H1 (cell line): Measurements from ENCODE around the gene ZBTB40. TPM values are rescaled to one million over a fixed set of nuclear protein-coding genes. Genes with fewer than 3 reads are reported as not detected.

Experiments
- CTCF ChIA-PET: fragments of 300-600 bp; sonication (Branson Sonifier 250); formaldehyde crosslinking; loops from one replicate; lab custom pipeline; 2021; ENCODE audit not compliant: partially characterized antibody; lab: Charles Lee
- POLR2A ChIA-PET: fragments of 300-600 bp; sonication (Branson Sonifier 250); formaldehyde crosslinking; loops from one replicate; lab custom pipeline; 2021; ENCODE audit warnings: inconsistent platforms; ENCODE audit not compliant: partially characterized antibody; lab: Charles Lee
- DNase-seq, 2 experiments: peaks; one replicate each; pipeline versions ENCODE4 v3.0.0 to v3.0.0-alpha.2; 2010 to 2022; ENCODE audit warnings: low spot score in 2 of 2, low read depth in 1 of 2, mixed read lengths in 1 of 2
- FAIRE-seq: peaks from 2 replicates; lab custom pipeline; 2011; peaks lifted over from hg19 to GRCh38; lab: Jason Lieb, UNC
- H2AFZ ChIP-seq: 2 replicates; pipeline ENCODE4 v1.8.1; 2012; ENCODE audit warnings: low read length, inconsistent platforms
- H2AK5ac ChIP-seq: 2 replicates; pipeline ENCODE4 v1.6.1; 2013; ENCODE audit warnings: low read depth, low read length
- H2BK120ac ChIP-seq: replicated peaks from 2 replicates; pipeline ENCODE3; 2013; ENCODE audit warnings: low read depth, low read length, inconsistent platforms
- H2BK12ac ChIP-seq: 2 replicates; pipeline ENCODE4 v1.6.1; 2013; ENCODE audit warnings: low read depth, low read length
- H2BK15ac ChIP-seq: 2 replicates; pipeline ENCODE4 v1.6.1; 2013; ENCODE audit warnings: low read length
- H2BK20ac ChIP-seq: 2 replicates; pipeline ENCODE4 v1.6.1; 2013; ENCODE audit warnings: low read length
- H2BK5ac ChIP-seq: 2 replicates; pipeline ENCODE4 v1.6.1; 2013; ENCODE audit warnings: low read depth, low read length
- H3K14ac ChIP-seq: 2 replicates; pipeline ENCODE4 v1.6.1; 2013; ENCODE audit warnings: inconsistent platforms; ENCODE audit not compliant: insufficient read length
- H3K18ac ChIP-seq: 2 replicates; pipeline ENCODE4 v1.6.1; 2013; ENCODE audit warnings: low read length; ENCODE audit errors: extremely low read depth
- H3K23ac ChIP-seq: 2 replicates; pipeline ENCODE4 v1.6.1; 2013; ENCODE audit warnings: inconsistent platforms; ENCODE audit not compliant: insufficient read length
- H3K23me2 ChIP-seq: 2 replicates; pipeline ENCODE4 v1.6.1; 2013; ENCODE audit warnings: low read depth, low read length
- H3K27ac ChIP-seq: 2 replicates; pipeline ENCODE4 v1.6.1; 2011; ENCODE audit warnings: low read depth, low read length, inconsistent platforms
- H3K27me3 ChIP-seq, 4 experiments: replicated peaks in 1 of 4; 1 replicate in 1 of 4; 2 replicates in 3 of 4; pipeline versions ENCODE4 v1.6.1 to v1.8.1; 2011 to 2013; ENCODE audit warnings: low read length in 3 of 4, mild to moderate bottlenecking in 3 of 4, inconsistent platforms in 2 of 4, mixed read lengths in 2 of 4, moderate library complexity in 1 of 4; ENCODE audit not compliant: control insufficient read depth in 3 of 4, insufficient read depth in 3 of 4; ENCODE audit errors: extremely low read depth in 1 of 4
- H3K36me3 ChIP-seq, 4 experiments: 2 replicates each; pipeline versions ENCODE4 v1.6.1 to v1.8.1; 2011 to 2013; ENCODE audit warnings: mild to moderate bottlenecking in 4 of 4, low read length in 3 of 4, moderate library complexity in 2 of 4, control low read depth in 1 of 4, inconsistent platforms in 1 of 4; ENCODE audit not compliant: insufficient read depth in 4 of 4, control insufficient read depth in 2 of 4
- H3K4ac ChIP-seq: replicated peaks from 2 replicates; pipeline ENCODE3; 2013; ENCODE audit warnings: low read length, low read depth, mixed read lengths, inconsistent platforms; ENCODE audit not compliant: insufficient read length
- H3K4me1 ChIP-seq, 4 experiments: replicated peaks in 1 of 4; 1 replicate in 1 of 4; 2 replicates in 3 of 4; pipeline versions ENCODE4 v1.6.1 to v1.8.1; 2011 to 2013; ENCODE audit warnings: low read length in 3 of 4, inconsistent platforms in 2 of 4, mixed read lengths in 1 of 4; ENCODE audit not compliant: insufficient read depth in 4 of 4, control insufficient read depth in 3 of 4
- H3K4me2 ChIP-seq, 2 experiments: 2 replicates each; pipeline versions ENCODE4 v1.6.1 to v1.8.1; 2011 to 2013; ENCODE audit warnings: low read depth in 2 of 2, low read length in 2 of 2, control low read depth in 1 of 2, inconsistent platforms in 1 of 2, mild to moderate bottlenecking in 1 of 2; ENCODE audit not compliant: insufficient read depth in 1 of 2
- H3K4me3 ChIP-seq, 4 experiments: fragments of 200-600, 300-600 bp in 1 of 4; sonication (generic), shearing (Covaris generic), sonication (Bioruptor Twin) in 1 of 4; 2 replicates each; pipeline versions ENCODE4 v1.5.1 to v1.8.1; 2011 to 2016; ENCODE audit warnings: low read length in 4 of 4, low read depth in 3 of 4, control low read depth in 2 of 4, inconsistent platforms in 2 of 4, mild to moderate bottlenecking in 2 of 4, mixed read lengths in 1 of 4, moderate library complexity in 1 of 4; ENCODE audit not compliant: insufficient read depth in 2 of 4; ENCODE audit errors: extremely low read depth in 1 of 4
- H3K56ac ChIP-seq: replicated peaks from 2 replicates; pipeline ENCODE3; 2013; ENCODE audit warnings: low read depth, mild to moderate bottlenecking, mixed read lengths, low read length, inconsistent platforms; ENCODE audit not compliant: insufficient read length
- H3K79me1 ChIP-seq: 2 replicates; pipeline ENCODE4 v1.6.1; 2013; ENCODE audit warnings: low read depth, low read length, control low read depth
- H3K79me2 ChIP-seq, 2 experiments: 2 replicates each; pipeline versions ENCODE4 v1.6.1 to v1.8.1; 2012 to 2013; ENCODE audit warnings: low read length in 2 of 2, mild to moderate bottlenecking in 2 of 2, inconsistent platforms in 1 of 2; ENCODE audit not compliant: insufficient read depth in 2 of 2, control insufficient read depth in 1 of 2
- H3K9ac ChIP-seq, 4 experiments: replicated peaks in 1 of 4; 1 replicate in 1 of 4; 2 replicates in 3 of 4; pipeline versions ENCODE4 v1.6.1 to v1.8.1; 2011 to 2013; ENCODE audit warnings: low read depth in 3 of 4, low read length in 3 of 4, control low read depth in 2 of 4, mild to moderate bottlenecking in 2 of 4, moderate library complexity in 2 of 4, inconsistent platforms in 1 of 4; ENCODE audit errors: extremely low read depth in 1 of 4
- H3K9me3 ChIP-seq, 2 experiments: 2 replicates each; pipeline versions ENCODE4 v1.6.1 to v1.8.1; 2012 to 2013; ENCODE audit warnings: mild to moderate bottlenecking in 2 of 2, moderate library complexity in 2 of 2, control low read depth in 1 of 2, inconsistent platforms in 1 of 2, low read depth in 1 of 2, low read length in 1 of 2, mixed read lengths in 1 of 2; ENCODE audit not compliant: insufficient read depth in 2 of 2
- H4K20me1 ChIP-seq, 2 experiments: replicated peaks in 1 of 2; 2 replicates each; pipeline versions ENCODE3 to v1.8.1; 2011 to 2013; ENCODE audit warnings: inconsistent platforms in 2 of 2, low read length in 2 of 2, mild to moderate bottlenecking in 1 of 2; ENCODE audit not compliant: insufficient read depth in 2 of 2, control insufficient read depth in 1 of 2
- H4K5ac ChIP-seq: 2 replicates; pipeline ENCODE4 v1.6.1; 2013; ENCODE audit warnings: low read length, low read depth, mixed read lengths, inconsistent platforms; ENCODE audit not compliant: insufficient read length
- H4K8ac ChIP-seq: 2 replicates; pipeline ENCODE4 v1.8.0; 2013; ENCODE audit warnings: mild to moderate bottlenecking, moderate library complexity, low read length, inconsistent platforms; ENCODE audit not compliant: insufficient read depth; ENCODE audit errors: extremely low read depth
- H4K91ac ChIP-seq: replicated peaks from 2 replicates; pipeline ENCODE3; 2013; ENCODE audit warnings: low read length, mixed read lengths, inconsistent platforms; ENCODE audit not compliant: insufficient read length
- ASH2L ChIP-seq: fragments of 200-600, 300-600 bp; sonication (generic); IDR thresholded peaks from one replicate; pipeline ENCODE4 v1.7.1; 2017; ENCODE audit warnings: low read length
- ATF2 ChIP-seq: IDR thresholded peaks from 2 replicates; pipeline ENCODE4 v1.6.1; 2012; ENCODE audit warnings: low read length, inconsistent platforms
- CHD1 ChIP-seq: IDR thresholded peaks from 2 replicates; pipeline ENCODE4 v1.6.1; 2012; ENCODE audit warnings: low read depth, low read length, improper control_type of control experiment
- CHD2 ChIP-seq: IDR thresholded peaks from 2 replicates; pipeline ENCODE4 v1.6.1; 2012; ENCODE audit warnings: low read length, improper control_type of control experiment
- CTCF ChIP-seq, 3 experiments: IDR thresholded peaks; 1 replicate in 2 of 3; 2 replicates in 1 of 3; pipeline versions ENCODE4 v1.5.1 to v1.6.1; 2011; ENCODE audit warnings: low read length in 3 of 3, mild to moderate bottlenecking in 3 of 3, inconsistent platforms in 2 of 3, low read depth in 1 of 3, moderate library complexity in 1 of 3; ENCODE audit not compliant: insufficient read depth in 1 of 3; ENCODE audit errors: control extremely low read depth in 1 of 3
- EZH2 ChIP-seq: fragments of 200-600 bp; sonication (generic); IDR thresholded peaks from 2 replicates; pipeline ENCODE4 v1.7.1; 2012; ENCODE audit warnings: low read depth, mild to moderate bottlenecking, moderate library complexity, low read length, inconsistent platforms; ENCODE audit not compliant: severe bottlenecking
- GTF2F1 ChIP-seq: IDR thresholded peaks from 2 replicates; pipeline ENCODE4 v1.6.1; 2012; ENCODE audit warnings: low read depth, low read length, improper control_type of control experiment, borderline replicate concordance
- SIRT6 ChIP-seq: IDR thresholded peaks from one replicate; pipeline ENCODE4 v1.7.1; 2012; ENCODE audit warnings: low read length, inconsistent platforms
- SP1 ChIP-seq: IDR thresholded peaks from 2 replicates; pipeline ENCODE4 v1.6.1; 2011; ENCODE audit warnings: low read depth, low read length
- YY1 ChIP-seq: IDR thresholded peaks from 2 replicates; pipeline ENCODE4 v1.6.1; 2011; ENCODE audit warnings: low read depth, mild to moderate bottlenecking, low read length
- whole genome bisulfite sequencing, 2 experiments: shearing (Covaris generic) in 1 of 2; methylation state at CpG; one replicate each; pipeline versions ENCODE4 v1.1.6 to v1.1.7; 2013 to 2015; ENCODE audit warnings: low lambda C conversion rate in 2 of 2, mixed read lengths in 2 of 2, inconsistent platforms in 1 of 2, low coverage in 1 of 2, missing lambda C conversion rate in 1 of 2; ENCODE audit not compliant: insufficient replicate concordance in 2 of 2, insufficient coverage in 1 of 2, insufficient read length in 1 of 2; ENCODE audit errors: extremely low coverage in 1 of 2, missing lambda C conversion rate in 1 of 2; 5-methylcytosine and 5-hydroxymethylcytosine counted together
- polyA plus RNA-seq, 7 experiments: library from polyadenylated mRNA; depleted of rRNA in 3 of 7; stranded (reverse) in 5 of 7; unstranded in 2 of 7; fragments of >200 nt in 5 of 7; fragments of 200-250 nt in 2 of 7; gene quantifications; 1 replicate in 5 of 7; 2 replicates in 1 of 7; 4 replicates in 1 of 7; pipeline versions ENCODE4 v1.2.1 to v1.2.3, GENCODE V29; 2011 to 2013; ENCODE audit warnings: missing spikeins in 2 of 7, mixed read lengths in 2 of 7
- total RNA-seq: library from RNA; stranded (reverse); fragmentation: NEBNext Ultra II Directional; extraction: Animal tissue kit (Norgen Biotek cat#: 25700); gene quantifications from 2 replicates; pipeline ENCODE4 v1.2.1, GENCODE V29; 2021

The ZBTB40 gene
- total and polyA plus RNA-seq, 2 of the 8 experiments (the other 6 are each of a cell fraction or from before 2014, with no cell fraction given): 3.1 to 19.3 TPM

DNA sequence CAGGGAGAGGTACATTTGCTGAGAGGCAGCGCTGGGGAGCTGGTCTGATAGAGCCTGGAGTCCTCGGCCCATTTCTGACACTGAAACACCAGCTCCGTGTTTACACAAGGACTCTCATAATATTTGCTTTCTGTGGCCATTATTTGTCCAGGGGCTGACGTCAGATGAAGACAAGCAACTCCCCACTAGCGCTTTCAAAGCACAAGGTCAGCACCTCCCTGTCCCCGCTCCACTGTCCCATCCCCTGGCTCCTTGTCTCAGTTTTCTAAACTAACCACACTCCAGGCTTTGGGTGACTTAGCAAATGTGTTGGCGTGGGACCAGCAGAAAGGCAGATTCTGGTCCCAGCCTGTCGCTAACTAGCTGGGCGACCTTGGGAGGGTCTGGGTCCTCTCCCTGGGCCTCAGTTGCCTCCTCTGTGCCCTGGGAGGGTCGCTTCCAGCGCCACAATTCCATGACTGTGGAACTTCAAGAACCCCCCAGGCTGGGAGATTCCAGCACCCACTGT is 37.4 kb upstream of the ZBTB40 start:
- Histone ChIP-seq H4K91ac (no peak overlapping the region), H2AK5ac (no peak overlapping the region; the same call in 1 of the 2 replicates), H3K27me3 (no peaks in the 10 kb centered on the region), H4K20me1 (no peaks in the 10 kb centered on the region), H4K5ac (no peak overlapping the region), H3K4ac (no peak overlapping the region), H2BK20ac (no peak overlapping the region), H3K79me2 (no peaks in the 10 kb centered on the region), H2BK120ac (no peak overlapping the region), H2BK12ac (no peak overlapping the region), H3K79me1 (no peaks in the 10 kb centered on the region), H3K4me3 (no peak overlapping the region), H3K23me2 (peaks cover 3% of the 10 kb centered on the region; the same call in 1 of the 2 replicates), H3K4me1 (peaks cover 3 to 12% (median 5%) of the 10 kb centered on the region in 4 experiments; a peak in 5 of 7 replicates), H2BK15ac (no peak overlapping the region), H3K4me2 (no peak overlapping the region), H3K23ac (no peak overlapping the region), H2AFZ (no peak overlapping the region), H3K14ac (no peak overlapping the region), H3K18ac (no peak overlapping the region), H2BK5ac (no peak overlapping the region), H3K9me3 (peaks cover 0 to 4% of the 10 kb centered on the region in 2 experiments; a peak in 1 of 4 replicates), H3K56ac (no peak overlapping the region), H3K27ac (no peak overlapping the region), H3K9ac (no peak overlapping the region), H4K8ac (no peak overlapping the region), H3K36me3 (no peaks in the 10 kb centered on the region)
- ChIA-PET CTCF (interaction anchor here (1.0 to 10.8 kb wide), 8 partner anchors 11 to 291 kb away, joined by 3 to 149 read pairs (median 4); no protein-coding TSS in a partner anchor), POLR2A (no interaction called here)
- WGBS, 2 experiments: 89% methylated on average over 8 of the region's 11 CpGs; no CpG with 5 or more reads in 1 of the 2 experiments
- no peak for FAIRE-seq
- TF ChIP-seq ASH2L (no peak), EZH2 (no peak), GTF2F1 (no peak), YY1 (no peak), ATF2 (no peak), CTCF (IDR thresholded peaks at IDR 0.05; ENCODE audit: control extremely low read depth in 1 of 3, insufficient read depth in 1 of 3, low read depth in 1 of 3, low read length in 3 of 3) (no peak), CHD2 (no peak), CHD1 (no peak), SP1 (no peak), SIRT6 (no peak)
- no peak for DNase-seq
